ENCODE measurements around the gene CCDC33.

DNA sequence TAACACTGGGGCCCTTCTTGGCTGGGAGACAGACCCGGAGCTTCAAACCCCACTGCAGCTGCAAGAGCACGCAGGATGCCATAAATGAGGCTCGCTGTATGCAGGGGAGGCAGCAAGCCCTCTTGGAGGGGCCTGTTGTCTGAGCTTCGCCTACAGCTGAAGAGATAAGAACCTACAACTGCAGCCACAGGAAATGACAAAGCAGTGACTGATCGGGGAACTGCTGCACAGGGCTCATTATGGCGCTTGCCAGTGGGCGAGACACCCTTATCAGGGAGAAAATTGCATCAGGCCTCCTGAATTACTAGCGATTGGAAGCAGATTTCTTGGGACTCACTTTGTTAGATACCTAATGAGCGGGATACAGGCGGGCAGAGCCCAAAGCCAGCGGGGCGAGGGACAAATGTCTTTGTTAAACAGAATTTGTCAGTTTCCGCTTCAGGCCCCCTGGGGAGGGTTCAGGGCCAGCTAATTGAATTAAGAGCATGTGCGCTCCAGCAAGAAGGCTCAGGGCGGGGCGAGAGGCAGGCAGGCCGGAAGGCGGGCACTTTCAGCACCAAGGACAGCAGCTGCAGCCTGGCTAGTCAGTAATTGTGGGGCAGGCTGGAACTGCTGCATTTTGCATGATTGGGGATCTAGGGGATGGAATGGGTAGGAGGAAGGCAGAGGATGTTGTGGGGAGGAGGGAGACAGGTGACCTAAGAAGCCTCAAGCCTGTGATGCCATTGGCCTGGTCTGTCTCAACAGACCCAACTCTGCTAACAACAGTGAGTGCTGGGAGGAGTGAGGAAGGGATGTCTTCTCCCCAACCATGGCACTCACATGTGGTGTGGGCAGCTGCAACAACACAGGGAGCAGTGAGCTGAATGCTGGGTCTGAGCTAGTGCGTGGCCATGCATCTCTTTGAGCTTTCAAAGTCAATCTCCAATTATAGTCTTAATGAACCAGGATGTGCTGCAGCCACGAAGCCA is 55.3 kb downstream of the CCDC33 start:
- TF ChIP-seq GATA2 (IDR thresholded peaks at IDR 0.05; ENCODE audit: low read depth, low read length): peak; percentile 99
- peak; percentile 94 for TF ChIP-seq GATA3 (IDR thresholded peaks at IDR 0.05; ENCODE audit: low read depth, low read length)
